HepG2 (cell line): ENCODE data around the gene STN1.

Source experiments
- ARNT ChIP-seq: fragments of 450-650 bp; IDR thresholded peaks from 2 replicates; pipeline ENCODE4 v1.6.1; 2017
- BORCS8-MEF2B ChIP-seq: sonication (generic); formaldehyde crosslinking; IDR thresholded peaks from 2 replicates; pipeline ENCODE4 v1.8.0; 2022; ENCODE audit warnings: mild to moderate bottlenecking, missing genetic modification reagents
- KDM5B ChIP-seq: sonication (generic); formaldehyde crosslinking; IDR thresholded peaks from 2 replicates; pipeline ENCODE4 v1.4.0; 2020; ENCODE audit warnings: missing genetic modification reagents, mild to moderate bottlenecking, borderline replicate concordance
- STAT5B ChIP-seq: sonication (generic); formaldehyde crosslinking; IDR thresholded peaks from 2 replicates; pipeline ENCODE4 v1.4.0; 2020; ENCODE audit warnings: missing genetic modification reagents
- ZNF138 ChIP-seq: sonication (generic); formaldehyde crosslinking; IDR thresholded peaks from 2 replicates; pipeline ENCODE4 v1.5.0; 2020; ENCODE audit warnings: mild to moderate bottlenecking, low read depth, missing genetic modification reagents
- ZNF264 ChIP-seq: sonication (generic); formaldehyde crosslinking; IDR thresholded peaks from 2 replicates; pipeline ENCODE4 v1.4.0; 2020; ENCODE audit warnings: missing genetic modification reagents
- TF ChIP-seq, protein P1 (sequence below): sonication (generic); formaldehyde crosslinking; IDR thresholded peaks from 2 replicates; pipeline ENCODE4 v1.5.0; 2020; ENCODE audit warnings: mild to moderate bottlenecking, missing genetic modification reagents, moderate library complexity

DNA sequence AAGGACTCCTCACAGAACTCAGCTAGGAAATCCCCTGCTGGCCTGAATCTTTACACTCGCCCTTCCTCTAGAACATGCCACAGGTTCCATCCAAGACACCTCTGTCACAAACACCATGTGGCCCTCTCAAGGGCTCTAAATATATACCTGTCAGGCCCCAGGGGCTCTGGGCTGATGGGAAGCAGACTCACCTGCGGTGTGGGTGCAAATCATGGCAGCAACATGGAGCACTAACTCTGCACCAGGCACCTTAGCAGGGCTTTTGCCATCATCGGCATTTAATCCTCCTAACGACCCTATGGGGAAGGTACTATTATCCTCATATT lies 80.0 kb downstream of the STN1 start:
- TF ChIP-seq ZNF138 = no peak
- no peak for TF ChIP-seq BORCS8-MEF2B (CRISPR knock-in tag)
- no peak for TF ChIP-seq STAT5B (CRISPR knock-in tag)
- no peak for TF ChIP-seq KDM5B (CRISPR knock-in tag)
- TF ChIP-seq, protein P1, sequence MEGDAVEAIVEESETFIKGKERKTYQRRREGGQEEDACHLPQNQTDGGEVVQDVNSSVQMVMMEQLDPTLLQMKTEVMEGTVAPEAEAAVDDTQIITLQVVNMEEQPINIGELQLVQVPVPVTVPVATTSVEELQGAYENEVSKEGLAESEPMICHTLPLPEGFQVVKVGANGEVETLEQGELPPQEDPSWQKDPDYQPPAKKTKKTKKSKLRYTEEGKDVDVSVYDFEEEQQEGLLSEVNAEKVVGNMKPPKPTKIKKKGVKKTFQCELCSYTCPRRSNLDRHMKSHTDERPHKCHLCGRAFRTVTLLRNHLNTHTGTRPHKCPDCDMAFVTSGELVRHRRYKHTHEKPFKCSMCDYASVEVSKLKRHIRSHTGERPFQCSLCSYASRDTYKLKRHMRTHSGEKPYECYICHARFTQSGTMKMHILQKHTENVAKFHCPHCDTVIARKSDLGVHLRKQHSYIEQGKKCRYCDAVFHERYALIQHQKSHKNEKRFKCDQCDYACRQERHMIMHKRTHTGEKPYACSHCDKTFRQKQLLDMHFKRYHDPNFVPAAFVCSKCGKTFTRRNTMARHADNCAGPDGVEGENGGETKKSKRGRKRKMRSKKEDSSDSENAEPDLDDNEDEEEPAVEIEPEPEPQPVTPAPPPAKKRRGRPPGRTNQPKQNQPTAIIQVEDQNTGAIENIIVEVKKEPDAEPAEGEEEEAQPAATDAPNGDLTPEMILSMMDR (CRISPR knock-in tag) = no peak
- TF ChIP-seq ZNF264 (CRISPR knock-in tag) = no peak
- no peak for TF ChIP-seq ARNT
